Gastrocnemius medialis (tissue), 4 donors: Measurements from ENCODE around the gene RCAN2. TPM values are rescaled to one million over a fixed set of nuclear protein-coding genes. Genes with fewer than 3 reads are reported as not detected.

Experiments
- ATAC-seq, 2 donors: fragments of 150-250 bp; one replicate each; pipeline ENCODE4 v1.9.1; 2016
- DNase-seq, 2 donors: peaks; one replicate each; pipeline ENCODE4 v3.0.0-alpha.2; 2019
- H3K27ac ChIP-seq, 4 donors: fragments of 200-600 bp; sonication (generic); 1 replicate in 1 of 4; 2 replicates in 3 of 4; pipeline ENCODE4 v1.5.1; 2016 to 2018; ENCODE audit warnings: mild to moderate bottlenecking in 2 of 4, moderate library complexity in 1 of 4
- H3K27me3 ChIP-seq, 3 donors: fragments of 200-600 bp; sonication (generic) in 2 of 3; 1 replicate in 1 of 3; 2 replicates in 2 of 3; pipeline versions ENCODE4 v1.5.1 to v1.6.0; 2016 to 2019; ENCODE audit warnings: mild to moderate bottlenecking in 1 of 3, moderate library complexity in 1 of 3
- H3K36me3 ChIP-seq, 2 donors: fragments of 200-600 bp; sonication (generic) in 1 of 2; one replicate each; pipeline ENCODE4 v1.5.1; 2017 to 2018
- H3K4me1 ChIP-seq, 2 donors: fragments of 200-600 bp; sonication (generic) in 1 of 2; one replicate each; pipeline ENCODE4 v1.5.1; 2016 to 2017; ENCODE audit warnings: mild to moderate bottlenecking in 2 of 2
- H3K4me3 ChIP-seq, 4 donors: fragments of 200-600 bp; sonication (generic) in 3 of 4; 1 replicate in 1 of 4; 2 replicates in 3 of 4; pipeline ENCODE4 v1.5.1; 2016 to 2019; ENCODE audit warnings: mild to moderate bottlenecking in 2 of 4
- H3K9me3 ChIP-seq, 3 donors: fragments of 200-600 bp; sonication (generic) in 2 of 3; 1 replicate in 1 of 3; 2 replicates in 2 of 3; pipeline ENCODE4 v1.5.1; 2016 to 2019
- POLR2A ChIP-seq, 2 donors: fragments of 450-650 bp; IDR thresholded peaks; one replicate each; pipeline ENCODE4 v1.6.1; 2017; ENCODE audit warnings: antibody characterized with exemption in 2 of 2, mild to moderate bottlenecking in 2 of 2, moderate library complexity in 2 of 2
- in situ Hi-C, 4 donors: fragments of 200-750 bp; cut with MboI; loops; one replicate each; pipeline versions ENCODE4 v1.15.0 to v1.8.0; 2017; ENCODE audit warnings: low sequenced_read_pairs in 4 of 4
- intact Hi-C: fragments of 100-400 bp; cut with DNase I; formaldehyde crosslinking; loops from one replicate; pipeline ENCODE4 v1.15.1; 2023; ENCODE audit warnings: low total_unique reads
- total RNA-seq, 4 donors: library from RNA; depleted of rRNA; stranded (reverse); fragments of >200 nt; gene quantifications; one replicate each; pipeline versions ENCODE4 v1.1.0 to v1.2.3, GENCODE V29; 2016
- TF ChIP-seq, protein P1 (sequence below), 5 experiments: fragments of 450-650 bp in 3 of 5; fragments of 200-600 bp in 2 of 5; sonication (generic) in 2 of 5; IDR thresholded peaks in 4 of 5; conservative IDR thresholded peaks in 1 of 5; 1 replicate in 4 of 5; 2 replicates in 1 of 5; pipeline ENCODE4 v1.5.1; 2016 to 2019; ENCODE audit warnings: antibody characterized with exemption in 5 of 5, mild to moderate bottlenecking in 3 of 5, moderate library complexity in 3 of 5

RCAN2 gene
- total RNA-seq, 4 donors from 2014 or later = 26.2 to 88.8 (median 43.2) TPM

DNA sequence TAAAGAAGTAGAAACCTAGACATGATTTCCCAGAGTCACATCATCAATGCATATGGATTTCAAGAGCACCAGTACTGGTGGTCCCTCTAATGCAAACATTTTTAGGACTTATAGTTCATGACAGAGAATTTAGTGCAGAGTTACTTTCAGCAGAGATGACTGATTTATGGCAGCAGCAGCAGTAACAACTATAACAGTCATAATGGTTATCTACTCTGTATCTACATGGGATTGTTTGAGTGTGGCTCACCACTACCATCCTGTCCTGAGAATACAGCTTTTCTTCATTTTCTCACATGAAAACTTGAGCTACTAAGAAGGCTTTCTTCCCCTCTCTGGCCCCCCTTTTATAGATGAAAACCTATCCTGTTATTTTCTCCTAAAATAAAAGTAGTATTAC, 192.0 kb downstream of the RCAN2 start:
- Histone ChIP-seq H3K9me3 (no peaks in the 10 kb centered on the region), H3K4me3 (no peak overlapping the region), H3K4me1 (peaks cover 0 to 36% of the 10 kb centered on the region in 2 donors), H3K27me3 (no peaks in the 10 kb centered on the region), H3K27ac (no peak overlapping the region), H3K36me3 (no peaks in the 10 kb centered on the region)
- no peak for ATAC-seq
- intact Hi-C loops (no loop called here), in situ Hi-C loops (no loop called here)
- no peak for DNase-seq
- TF ChIP-seq POLR2A (IDR thresholded peaks at IDR 0.05) = no peak
- TF ChIP-seq, protein P1, sequence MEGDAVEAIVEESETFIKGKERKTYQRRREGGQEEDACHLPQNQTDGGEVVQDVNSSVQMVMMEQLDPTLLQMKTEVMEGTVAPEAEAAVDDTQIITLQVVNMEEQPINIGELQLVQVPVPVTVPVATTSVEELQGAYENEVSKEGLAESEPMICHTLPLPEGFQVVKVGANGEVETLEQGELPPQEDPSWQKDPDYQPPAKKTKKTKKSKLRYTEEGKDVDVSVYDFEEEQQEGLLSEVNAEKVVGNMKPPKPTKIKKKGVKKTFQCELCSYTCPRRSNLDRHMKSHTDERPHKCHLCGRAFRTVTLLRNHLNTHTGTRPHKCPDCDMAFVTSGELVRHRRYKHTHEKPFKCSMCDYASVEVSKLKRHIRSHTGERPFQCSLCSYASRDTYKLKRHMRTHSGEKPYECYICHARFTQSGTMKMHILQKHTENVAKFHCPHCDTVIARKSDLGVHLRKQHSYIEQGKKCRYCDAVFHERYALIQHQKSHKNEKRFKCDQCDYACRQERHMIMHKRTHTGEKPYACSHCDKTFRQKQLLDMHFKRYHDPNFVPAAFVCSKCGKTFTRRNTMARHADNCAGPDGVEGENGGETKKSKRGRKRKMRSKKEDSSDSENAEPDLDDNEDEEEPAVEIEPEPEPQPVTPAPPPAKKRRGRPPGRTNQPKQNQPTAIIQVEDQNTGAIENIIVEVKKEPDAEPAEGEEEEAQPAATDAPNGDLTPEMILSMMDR (IDR thresholded peaks at IDR 0.05 in 4 of 5, conservative IDR thresholded peaks at IDR 0.05 in 1 of 5) = no peak

DNA sequence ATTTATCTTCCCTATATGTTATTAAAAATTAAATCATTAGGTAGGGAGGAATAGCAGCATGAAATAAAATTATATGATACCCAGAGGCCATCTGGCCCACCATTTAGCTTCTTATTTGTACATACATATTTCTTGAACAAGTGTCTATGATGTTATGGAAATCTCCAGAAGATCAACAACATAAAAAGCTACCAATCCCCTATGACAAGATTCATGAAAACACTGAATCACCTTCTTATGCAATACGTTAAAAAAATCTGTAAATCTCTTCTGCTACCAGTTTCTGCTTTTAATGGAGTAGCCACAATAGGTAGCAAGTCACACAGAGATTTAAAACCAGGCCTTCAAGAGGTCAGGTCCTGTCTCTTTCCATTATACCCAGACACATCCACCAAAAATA, 194.7 kb downstream of the RCAN2 start:
- Histone ChIP-seq H3K36me3 (no peaks in the 10 kb centered on the region), H3K27ac (no peak overlapping the region), H3K4me1 (peaks cover 6 to 40% of the 10 kb centered on the region in 2 donors), H3K27me3 (no peaks in the 10 kb centered on the region), H3K4me3 (no peak overlapping the region), H3K9me3 (no peaks in the 10 kb centered on the region)
- TF ChIP-seq POLR2A (IDR thresholded peaks at IDR 0.05) = no peak
- TF ChIP-seq, protein P1 (IDR thresholded peaks at IDR 0.05 in 4 of 5, conservative IDR thresholded peaks at IDR 0.05 in 1 of 5) = no peak
- DNase-seq (no peak), ATAC-seq (no peak)
- intact Hi-C loops (no loop called here), in situ Hi-C loops (no loop called here)

DNA sequence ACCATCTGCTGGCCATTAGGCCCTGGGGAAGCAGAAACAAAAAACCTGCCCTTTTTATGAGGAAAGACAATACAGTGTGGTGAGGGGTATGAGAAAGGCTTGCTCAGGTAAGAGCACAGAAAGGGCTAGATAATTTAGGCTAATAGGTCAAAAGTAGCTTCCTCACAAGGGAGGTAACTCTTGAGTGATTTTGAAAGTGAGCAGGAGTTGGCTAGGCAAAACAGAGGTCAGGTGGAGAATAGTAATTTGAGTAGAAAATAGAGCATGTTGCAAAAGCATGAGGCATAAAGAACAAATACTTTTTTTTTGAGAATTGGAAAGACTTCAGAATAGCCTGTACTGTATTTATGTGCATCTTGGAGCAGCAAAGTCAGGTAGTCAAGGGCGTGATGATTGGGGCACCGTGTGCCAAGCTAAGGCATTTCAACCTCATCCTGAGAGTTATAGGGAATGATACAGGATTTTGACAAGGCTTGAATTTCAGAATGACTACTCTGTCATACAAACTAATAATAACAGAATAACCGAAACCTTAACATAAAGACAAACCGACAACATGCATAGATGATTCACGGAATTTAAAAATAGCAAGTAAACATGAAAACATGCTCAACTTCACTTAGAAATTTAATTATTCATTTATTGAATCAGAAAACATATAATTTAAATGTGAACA, 197.5 kb downstream of the RCAN2 start:
- Histone ChIP-seq H3K4me3 (no peak overlapping the region), H3K4me1 (peaks cover 32 to 61% of the 10 kb centered on the region in 2 donors)
- ATAC-seq = peak; percentile 55 to 57

DNA sequence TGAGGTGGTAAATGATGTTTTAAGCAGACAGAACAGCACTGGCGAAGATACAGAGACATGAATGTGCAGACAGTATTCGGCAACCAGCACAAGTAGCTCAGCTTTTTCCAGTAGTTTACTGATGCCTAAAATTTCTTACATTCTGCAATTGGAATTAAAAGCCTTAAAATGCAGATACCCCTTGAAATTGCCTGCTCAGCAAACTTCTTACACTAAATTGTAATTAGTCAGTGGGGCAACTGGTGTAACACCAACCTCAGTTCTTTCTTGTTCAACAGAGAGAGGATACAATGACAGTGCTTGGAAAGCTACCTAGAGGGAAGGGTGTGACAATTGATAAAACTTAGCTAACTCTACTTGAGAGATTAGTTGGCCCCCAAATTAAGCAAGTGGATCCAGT, 199.4 kb downstream of the RCAN2 start:
- TF ChIP-seq, protein P1 (IDR thresholded peaks at IDR 0.05 in 4 of 5, conservative IDR thresholded peaks at IDR 0.05 in 1 of 5) = no peak
- TF ChIP-seq POLR2A (IDR thresholded peaks at IDR 0.05) = no peak
- Histone ChIP-seq H3K9me3 (no peaks in the 10 kb centered on the region), H3K4me1 (peaks cover 47 to 73% of the 10 kb centered on the region in 2 donors), H3K27me3 (no peaks in the 10 kb centered on the region), H3K27ac (peak overlapping the region in 2 of 4 donors; percentile 45 to 60), H3K4me3 (no peak overlapping the region), H3K36me3 (no peaks in the 10 kb centered on the region)
- in situ Hi-C loops = no loop called here
- intact Hi-C loops = no loop called here
- DNase-seq (no peak), ATAC-seq (no peak)

More for the DNA sequence above, 197.5 kb downstream of the RCAN2 start:
- Histone ChIP-seq H3K9me3 (no peaks in the 10 kb centered on the region), H3K36me3 (no peaks in the 10 kb centered on the region), H3K27ac (peak overlapping the region in 3 of 4 donors; percentile 32 to 62 (median 53)), H3K27me3 (no peaks in the 10 kb centered on the region)
- DNase-seq = no peak
- in situ Hi-C loops = no loop called here
- intact Hi-C loops = no loop called here
- TF ChIP-seq, protein P1 (IDR thresholded peaks at IDR 0.05 in 4 of 5, conservative IDR thresholded peaks at IDR 0.05 in 1 of 5) = no peak
- TF ChIP-seq POLR2A (IDR thresholded peaks at IDR 0.05) = no peak
